GM12878 (cell line): ENCODE measurements around the gene APC2. TPM values are rescaled to one million over a fixed set of nuclear protein-coding genes. Genes with fewer than 3 reads are reported as not detected.

Experiments
- ATAC-seq: fragments of 200-7000 bp; cut with Tn5 transposase; 3 replicates; pipeline ENCODE4 v1.9.1; 2020; ENCODE audit warnings: mild to moderate bottlenecking, moderate library complexity
- BruUV-seq: library from RNA; stranded (reverse); fragments of 400-500 nt; replicated peaks from 2 replicates; lab custom pipeline; 2021; lab: Mats Ljungman, UMichigan
- CTCF ChIA-PET: fragments of 300-600 bp; sonication (Branson Sonifier 250); formaldehyde crosslinking; extraction: SDS; loops from one replicate; lab custom pipeline; 2021; ENCODE audit warnings: inconsistent platforms; lab: Yijun Ruan, JAX
- POLR2A ChIA-PET: fragments of 350-600 bp; formaldehyde crosslinking; extraction: SDS; loops from one replicate; lab custom pipeline; 2021; ENCODE audit warnings: inconsistent platforms; lab: Charles Lee
- RAD21 ChIA-PET: fragments of 300-600 bp; sonication (Branson Sonifier 250); formaldehyde crosslinking; loops from one replicate; lab custom pipeline; 2023; ENCODE audit warnings: antibody characterized with exemption; ENCODE audit not compliant: unreplicated experiment; lab: Charles Lee
- SMC1A ChIA-PET: fragments of 300-600 bp; sonication (Branson Sonifier 250); formaldehyde crosslinking; loops from one replicate; lab custom pipeline; 2023; ENCODE audit not compliant: unreplicated experiment, uncharacterized antibody; lab: Charles Lee
- DNase-seq: peaks from one replicate; pipeline ENCODE4 v3.0.0-alpha.2; 2011; ENCODE audit warnings: low read depth, low spot score
- FAIRE-seq: peaks from 3 replicates; lab custom pipeline; 2011; peaks lifted over from hg19 to GRCh38; lab: Jason Lieb, UNC
- H2AFZ ChIP-seq: 2 replicates; pipeline ENCODE4 v1.6.0; 2011; ENCODE audit warnings: low read depth, low read length, control low read depth; ENCODE audit not compliant: control insufficient read depth
- H3K27ac ChIP-seq: 2 replicates; pipeline ENCODE4 v1.5.1; 2011; ENCODE audit warnings: control low read depth; ENCODE audit not compliant: control insufficient read depth, insufficient read depth
- H3K27me3 ChIP-seq, 2 experiments: replicated peaks in 1 of 2; 2 replicates each; pipeline versions ENCODE4 v1.6.0 to v1.6.1; 2011; ENCODE audit warnings: low read length in 1 of 2; ENCODE audit not compliant: control insufficient read depth in 2 of 2, insufficient read depth in 2 of 2
- H3K36me3 ChIP-seq, 2 experiments: 2 replicates each; pipeline ENCODE4 v1.5.1; 2011; ENCODE audit warnings: low read length in 1 of 2; ENCODE audit not compliant: control insufficient read depth in 2 of 2, insufficient read depth in 2 of 2
- H3K4me1 ChIP-seq: 2 replicates; pipeline ENCODE4 v1.6.1; 2011; ENCODE audit warnings: mild to moderate bottlenecking, low read length, moderate library complexity, mixed read lengths; ENCODE audit not compliant: control insufficient read depth, insufficient read depth
- H3K4me2 ChIP-seq: 2 replicates; pipeline ENCODE4 v1.6.0; 2011; ENCODE audit warnings: control low read depth; ENCODE audit not compliant: control insufficient read depth, insufficient read depth
- H3K4me3 ChIP-seq: fragments of 200-600 bp; sonication (generic); 2 replicates; pipeline ENCODE4 v1.5.1; 2016
- H3K79me2 ChIP-seq: 2 replicates; pipeline ENCODE4 v1.6.0; 2011; ENCODE audit warnings: low read length; ENCODE audit not compliant: control insufficient read depth, insufficient read depth
- H3K9ac ChIP-seq: 2 replicates; pipeline ENCODE4 v1.8.0; 2011; ENCODE audit warnings: low read length, control low read depth, mixed read lengths; ENCODE audit not compliant: control insufficient read depth, insufficient read depth
- H3K9me3 ChIP-seq: replicated peaks from 3 replicates; pipeline ENCODE4 v1.5.1; 2011; ENCODE audit warnings: mild to moderate bottlenecking, low read length; ENCODE audit not compliant: control insufficient read depth, insufficient read depth
- H4K20me1 ChIP-seq: 2 replicates; pipeline ENCODE4 v1.6.0; 2011; ENCODE audit not compliant: control insufficient read depth, insufficient read depth
- BHLHE40 ChIP-seq, 2 experiments: fragments of 450-650 bp in 1 of 2; IDR thresholded peaks; 2 replicates each; pipeline ENCODE4 v1.6.1; 2011 to 2017; ENCODE audit warnings: low read depth in 2 of 2, borderline replicate concordance in 1 of 2, improper control_type of control experiment in 1 of 2, low read length in 1 of 2, mild to moderate bottlenecking in 1 of 2
- EP300 ChIP-seq, 2 experiments: fragments of 150-350 bp in 1 of 2; IDR thresholded peaks; 2 replicates each; pipeline ENCODE4 v1.6.1; 2011 to 2012; ENCODE audit warnings: low read depth in 2 of 2, low read length in 2 of 2, borderline replicate concordance in 1 of 2, improper control_type of control experiment in 1 of 2, inconsistent platforms in 1 of 2; ENCODE audit not compliant: control insufficient read depth in 1 of 2
- GATAD2B ChIP-seq: fragments of 450-650 bp; conservative IDR thresholded peaks from 2 replicates; pipeline ENCODE4 v1.6.1; 2017; ENCODE audit warnings: low read depth, mild to moderate bottlenecking, moderate library complexity
- MXI1 ChIP-seq: fragments of 150-350 bp; IDR thresholded peaks from 2 replicates; pipeline ENCODE4 v1.6.1; 2011; ENCODE audit warnings: low read depth, mild to moderate bottlenecking, inconsistent platforms, low read length, improper control_type of control experiment
- PML ChIP-seq: IDR thresholded peaks from 2 replicates; pipeline ENCODE4 v1.6.1; 2012; ENCODE audit warnings: low read length, inconsistent platforms
- POLR2AphosphoS5 ChIP-seq: IDR thresholded peaks from 2 replicates; pipeline ENCODE4 v1.6.1; 2011; ENCODE audit warnings: mild to moderate bottlenecking, low read length, inconsistent platforms
- RB1 ChIP-seq: fragments of 450-650 bp; formaldehyde crosslinking; IDR thresholded peaks from 2 replicates; pipeline ENCODE4 v1.6.1; 2017; ENCODE audit warnings: mild to moderate bottlenecking, borderline replicate concordance
- SREBF2 ChIP-seq: IDR thresholded peaks from 2 replicates; pipeline ENCODE4 v1.6.1; 2012; ENCODE audit warnings: mild to moderate bottlenecking, low read length
- TAF1 ChIP-seq: IDR thresholded peaks from 2 replicates; pipeline ENCODE4 v1.6.1; 2011; ENCODE audit warnings: mild to moderate bottlenecking, low read depth, low read length, borderline replicate concordance
- TCF3 ChIP-seq: IDR thresholded peaks from 2 replicates; pipeline ENCODE4 v1.6.1; 2012; ENCODE audit warnings: low read depth, mild to moderate bottlenecking, low read length, borderline replicate concordance; ENCODE audit not compliant: insufficient read depth
- YY1 ChIP-seq: IDR thresholded peaks from 2 replicates; pipeline ENCODE4 v1.6.1; 2011; ENCODE audit warnings: low read depth, mild to moderate bottlenecking, low read length
- WGBS: methylation state at CpG from one replicate; pipeline ENCODE4 v1.1.6; 2016; ENCODE audit warnings: low lambda C conversion rate; ENCODE audit not compliant: insufficient replicate concordance, insufficient coverage; ENCODE audit errors: missing lambda C conversion rate; 5-methylcytosine and 5-hydroxymethylcytosine counted together
- in situ Hi-C: fragments of 300-500 bp; cut with MboI; formaldehyde crosslinking; loops from 9 replicates; pipeline ENCODE4 v1.14.3; 2018; ENCODE audit warnings: mixed read lengths
- intact Hi-C: fragments of 100-400 bp; cut with micrococcal nuclease; formaldehyde crosslinking; loops from one replicate; pipeline ENCODE4 v1.14.2; 2022; ENCODE audit not compliant: unreplicated experiment
- polyA plus RNA-seq, 11 experiments: library from polyadenylated mRNA; depleted of rRNA in 4 of 11; unstranded in 6 of 11; stranded (reverse) in 5 of 11; fragments of >200 nt; fragmentation: Nextera tagmentation in 4 of 11; fragmentation: Illumina TruSeq in 1 of 11; extraction: Ambion mirVana in 4 of 11; extraction: Trizol in 1 of 11; gene quantifications; 1 replicate in 1 of 11; 2 replicates in 10 of 11; pipeline versions ENCODE4 v1.2.1 to v1.2.3, GENCODE V29; 2011 to 2016; ENCODE audit warnings: inconsistent platforms in 2 of 11, missing spikeins in 2 of 11, low read depth in 1 of 11
- total RNA-seq, 4 experiments: library from RNA; depleted of rRNA in 3 of 4; stranded (reverse); fragments of >200 nt in 3 of 4; fragmentation: Illumina TruSeq in 1 of 4; extraction: Trizol in 1 of 4; gene quantifications; 2 replicates each; pipeline versions ENCODE4 v1.2.1 to v1.2.3, GENCODE V29; 2013 to 2021
- TF ChIP-seq, protein P1 (sequence below): fragments of 450-650 bp; IDR thresholded peaks from 2 replicates; pipeline ENCODE4 v1.6.1; 2016; ENCODE audit warnings: mild to moderate bottlenecking, moderate library complexity, borderline replicate concordance
- TF ChIP-seq, protein P2 (sequence below): fragments of 450-650 bp; IDR thresholded peaks from 2 replicates; pipeline ENCODE4 v1.6.1; 2016; ENCODE audit warnings: mild to moderate bottlenecking
- TF ChIP-seq, protein P3 (sequence below): IDR thresholded peaks from 2 replicates; pipeline ENCODE4 v1.6.1; 2012; ENCODE audit warnings: low read depth, low read length, improper control_type of control experiment

APC2 gene
- total and polyA plus RNA-seq, 10 of the 15 experiments (the other 5 are each of a cell fraction or from before 2014, with no cell fraction given): under 0.01 to 0.73 (median 0.04) TPM; not detected in 5

DNA sequence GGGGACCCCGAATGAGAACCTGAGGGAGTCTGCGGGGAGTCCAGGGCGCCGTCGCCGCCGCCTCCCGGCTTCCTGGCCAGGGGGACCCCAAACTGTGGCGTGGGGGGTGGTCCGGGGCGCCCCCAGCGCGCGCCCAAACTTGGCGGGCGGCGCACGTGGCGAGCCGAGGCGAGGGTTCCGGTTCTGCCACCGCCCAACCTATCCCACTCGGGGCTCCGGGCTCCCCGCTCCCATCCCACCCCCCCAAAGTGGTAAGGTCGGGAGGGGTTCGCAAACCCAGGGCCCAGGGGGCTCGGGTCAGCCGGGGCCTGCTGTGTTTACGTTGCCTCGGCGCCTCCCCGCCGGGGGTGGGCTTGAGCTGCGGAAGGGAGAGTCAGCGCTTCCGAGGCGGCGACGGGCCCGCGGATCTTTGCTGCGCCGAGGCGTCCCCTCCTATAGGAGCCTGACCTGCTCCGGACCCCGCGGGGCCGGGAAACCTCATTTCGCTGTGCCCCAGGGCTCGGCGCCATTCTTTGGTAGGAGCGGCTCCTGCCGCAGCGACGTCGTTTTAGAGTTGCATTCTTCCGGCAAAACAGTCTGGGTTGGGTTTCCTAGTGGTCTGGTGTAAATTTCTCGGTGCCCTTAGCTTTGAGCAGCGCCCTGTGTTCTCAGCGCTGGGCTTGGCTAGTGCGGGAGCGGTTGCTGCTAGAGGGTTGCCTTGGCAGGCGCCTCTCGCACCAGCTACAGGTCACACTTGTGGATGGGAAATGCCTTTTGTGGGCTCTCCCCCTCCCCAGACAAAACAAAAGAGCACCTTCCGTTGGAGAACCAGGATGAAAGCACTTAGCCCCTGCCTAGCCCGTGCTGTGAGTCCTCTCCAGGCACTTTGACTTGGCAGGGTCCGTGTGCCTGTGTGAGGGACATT, 41.4 kb upstream of the APC2 start:
- Histone ChIP-seq H4K20me1 (peaks cover 26% of the 10 kb centered on the region), H3K4me3 (peak overlapping the region; percentile 81), H3K36me3 (peaks cover 5 to 20% of the 10 kb centered on the region in 2 experiments), H3K27ac (peak overlapping the region; percentile 93), H3K79me2 (peaks cover 61% of the 10 kb centered on the region), H3K9me3 (no peaks in the 10 kb centered on the region)
- intact Hi-C loops: no loop called here
- DNase-seq: no peak
- peak; percentile 83 for FAIRE-seq
- TF ChIP-seq, protein P1, sequence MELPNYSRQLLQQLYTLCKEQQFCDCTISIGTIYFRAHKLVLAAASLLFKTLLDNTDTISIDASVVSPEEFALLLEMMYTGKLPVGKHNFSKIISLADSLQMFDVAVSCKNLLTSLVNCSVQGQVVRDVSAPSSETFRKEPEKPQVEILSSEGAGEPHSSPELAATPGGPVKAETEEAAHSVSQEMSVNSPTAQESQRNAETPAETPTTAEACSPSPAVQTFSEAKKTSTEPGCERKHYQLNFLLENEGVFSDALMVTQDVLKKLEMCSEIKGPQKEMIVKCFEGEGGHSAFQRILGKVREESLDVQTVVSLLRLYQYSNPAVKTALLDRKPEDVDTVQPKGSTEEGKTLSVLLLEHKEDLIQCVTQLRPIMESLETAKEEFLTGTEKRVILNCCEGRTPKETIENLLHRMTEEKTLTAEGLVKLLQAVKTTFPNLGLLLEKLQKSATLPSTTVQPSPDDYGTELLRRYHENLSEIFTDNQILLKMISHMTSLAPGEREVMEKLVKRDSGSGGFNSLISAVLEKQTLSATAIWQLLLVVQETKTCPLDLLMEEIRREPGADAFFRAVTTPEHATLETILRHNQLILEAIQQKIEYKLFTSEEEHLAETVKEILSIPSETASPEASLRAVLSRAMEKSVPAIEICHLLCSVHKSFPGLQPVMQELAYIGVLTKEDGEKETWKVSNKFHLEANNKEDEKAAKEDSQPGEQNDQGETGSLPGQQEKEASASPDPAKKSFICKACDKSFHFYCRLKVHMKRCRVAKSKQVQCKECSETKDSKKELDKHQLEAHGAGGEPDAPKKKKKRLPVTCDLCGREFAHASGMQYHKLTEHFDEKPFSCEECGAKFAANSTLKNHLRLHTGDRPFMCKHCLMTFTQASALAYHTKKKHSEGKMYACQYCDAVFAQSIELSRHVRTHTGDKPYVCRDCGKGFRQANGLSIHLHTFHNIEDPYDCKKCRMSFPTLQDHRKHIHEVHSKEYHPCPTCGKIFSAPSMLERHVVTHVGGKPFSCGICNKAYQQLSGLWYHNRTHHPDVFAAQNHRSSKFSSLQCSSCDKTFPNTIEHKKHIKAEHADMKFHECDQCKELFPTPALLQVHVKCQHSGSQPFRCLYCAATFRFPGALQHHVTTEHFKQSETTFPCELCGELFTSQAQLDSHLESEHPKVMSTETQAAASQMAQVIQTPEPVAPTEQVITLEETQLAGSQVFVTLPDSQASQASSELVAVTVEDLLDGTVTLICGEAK: no peak
- TF ChIP-seq PML (no peak; the same call in 1 of the 2 replicates), SREBF2 (no peak), TAF1 (0 out of 2 replicates have a peak, but pooled peaks have one; percentile 13), BHLHE40 (IDR thresholded peaks at IDR 0.05; ENCODE audit: borderline replicate concordance in 1 of 2, low read depth in 2 of 2, low read length in 1 of 2) (peak in 1 of 2 experiments; percentile 75; a peak in 1 of 4 replicates), POLR2AphosphoS5 (peak; percentile 42; the same call in 1 of the 2 replicates), TCF3 (no peak), YY1 (peak; percentile 67; the same call in 1 of the 2 replicates), MXI1 (peak; percentile 86; the same call in 1 of the 2 replicates), RB1 (no peak), EP300 (IDR thresholded peaks at IDR 0.05; ENCODE audit: borderline replicate concordance in 1 of 2, control insufficient read depth in 1 of 2, low read depth in 2 of 2, low read length in 2 of 2) (0 out of 4 replicates have a peak, but pooled peaks of 1 of the 2 experiments have one; percentile 13), GATAD2B (0 out of 2 replicates have a peak, but pooled peaks have one; percentile 4)
- TF ChIP-seq, protein P2, sequence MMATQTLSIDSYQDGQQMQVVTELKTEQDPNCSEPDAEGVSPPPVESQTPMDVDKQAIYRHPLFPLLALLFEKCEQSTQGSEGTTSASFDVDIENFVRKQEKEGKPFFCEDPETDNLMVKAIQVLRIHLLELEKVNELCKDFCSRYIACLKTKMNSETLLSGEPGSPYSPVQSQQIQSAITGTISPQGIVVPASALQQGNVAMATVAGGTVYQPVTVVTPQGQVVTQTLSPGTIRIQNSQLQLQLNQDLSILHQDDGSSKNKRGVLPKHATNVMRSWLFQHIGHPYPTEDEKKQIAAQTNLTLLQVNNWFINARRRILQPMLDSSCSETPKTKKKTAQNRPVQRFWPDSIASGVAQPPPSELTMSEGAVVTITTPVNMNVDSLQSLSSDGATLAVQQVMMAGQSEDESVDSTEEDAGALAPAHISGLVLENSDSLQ: no peak
- TF ChIP-seq, protein P3, sequence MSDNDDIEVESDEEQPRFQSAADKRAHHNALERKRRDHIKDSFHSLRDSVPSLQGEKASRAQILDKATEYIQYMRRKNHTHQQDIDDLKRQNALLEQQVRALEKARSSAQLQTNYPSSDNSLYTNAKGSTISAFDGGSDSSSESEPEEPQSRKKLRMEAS: peak; percentile 53; the same call in 1 of the 2 replicates
- TF ChIP-seq, all 136 proteins: peak for 8
- ChIA-PET SMC1A (no interaction called here), POLR2A (interaction anchor here (0.5 to 0.7 kb wide), 2 partner anchors 9 to 140 kb away, joined by 3 read pairs; partner anchors contain the start of gene CIRBP), CTCF (interaction anchor here (0.6 to 1.3 kb wide), 4 partner anchors 93 to 417 kb away, joined by 3 to 4 read pairs (median 3); no protein-coding TSS in a partner anchor), RAD21 (interaction anchor here (1.0 kb wide), 1 partner anchor 164 kb away, joined by 3 read pairs; no protein-coding TSS in a partner anchor)
- peak overlapping the region; percentile 99 for H3K9ac ChIP-seq
- BruUV-seq: TSS peak; percentile 62
- ATAC-seq: peak; percentile 46
- in situ Hi-C loops: no loop called here
- H2AFZ ChIP-seq: no peak overlapping the region
- no peaks in the 10 kb centered on the region for H3K27me3 ChIP-seq
- H3K4me2 ChIP-seq: peak overlapping the region; percentile 68
- under 1% methylated on average over 41 of the region's 69 CpGs for WGBS
- peaks cover 31% of the 10 kb centered on the region for H3K4me1 ChIP-seq
